Measurements from ENCODE around the gene METTL23.
A peak's percentile ranks its signal among the peaks of the same experiment; 100 is the strongest.

METTL23 gene

DNA sequence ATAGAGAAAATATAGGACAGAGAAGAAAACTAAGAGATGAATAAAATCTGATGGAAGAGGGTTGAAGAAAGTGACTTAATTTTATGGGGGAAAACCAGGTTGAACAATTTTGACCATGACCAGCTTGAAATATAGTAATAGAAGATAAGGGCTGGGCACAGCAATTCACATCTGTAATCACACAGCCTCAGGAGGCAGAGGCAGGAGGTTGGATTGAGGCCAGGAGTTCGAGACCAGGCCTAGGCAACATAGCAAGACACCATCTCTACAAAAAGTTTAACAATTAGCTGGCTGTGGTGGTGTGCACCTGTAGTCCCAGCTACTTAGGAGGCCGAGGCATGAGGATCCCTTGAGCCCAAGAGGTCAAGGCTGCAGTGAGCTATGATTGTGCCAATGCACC lies 24.6 kb upstream of the METTL23 start:
- TF ChIP-seq, protein P1, sequence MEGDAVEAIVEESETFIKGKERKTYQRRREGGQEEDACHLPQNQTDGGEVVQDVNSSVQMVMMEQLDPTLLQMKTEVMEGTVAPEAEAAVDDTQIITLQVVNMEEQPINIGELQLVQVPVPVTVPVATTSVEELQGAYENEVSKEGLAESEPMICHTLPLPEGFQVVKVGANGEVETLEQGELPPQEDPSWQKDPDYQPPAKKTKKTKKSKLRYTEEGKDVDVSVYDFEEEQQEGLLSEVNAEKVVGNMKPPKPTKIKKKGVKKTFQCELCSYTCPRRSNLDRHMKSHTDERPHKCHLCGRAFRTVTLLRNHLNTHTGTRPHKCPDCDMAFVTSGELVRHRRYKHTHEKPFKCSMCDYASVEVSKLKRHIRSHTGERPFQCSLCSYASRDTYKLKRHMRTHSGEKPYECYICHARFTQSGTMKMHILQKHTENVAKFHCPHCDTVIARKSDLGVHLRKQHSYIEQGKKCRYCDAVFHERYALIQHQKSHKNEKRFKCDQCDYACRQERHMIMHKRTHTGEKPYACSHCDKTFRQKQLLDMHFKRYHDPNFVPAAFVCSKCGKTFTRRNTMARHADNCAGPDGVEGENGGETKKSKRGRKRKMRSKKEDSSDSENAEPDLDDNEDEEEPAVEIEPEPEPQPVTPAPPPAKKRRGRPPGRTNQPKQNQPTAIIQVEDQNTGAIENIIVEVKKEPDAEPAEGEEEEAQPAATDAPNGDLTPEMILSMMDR (conservative IDR thresholded peaks at IDR 0.05; ENCODE audit: low read length): no peak
- DNase-seq (ENCODE audit: low read depth): no peak
- no peak overlapping the region for H3K4me3 ChIP-seq (ENCODE audit: low read length)

DNA sequence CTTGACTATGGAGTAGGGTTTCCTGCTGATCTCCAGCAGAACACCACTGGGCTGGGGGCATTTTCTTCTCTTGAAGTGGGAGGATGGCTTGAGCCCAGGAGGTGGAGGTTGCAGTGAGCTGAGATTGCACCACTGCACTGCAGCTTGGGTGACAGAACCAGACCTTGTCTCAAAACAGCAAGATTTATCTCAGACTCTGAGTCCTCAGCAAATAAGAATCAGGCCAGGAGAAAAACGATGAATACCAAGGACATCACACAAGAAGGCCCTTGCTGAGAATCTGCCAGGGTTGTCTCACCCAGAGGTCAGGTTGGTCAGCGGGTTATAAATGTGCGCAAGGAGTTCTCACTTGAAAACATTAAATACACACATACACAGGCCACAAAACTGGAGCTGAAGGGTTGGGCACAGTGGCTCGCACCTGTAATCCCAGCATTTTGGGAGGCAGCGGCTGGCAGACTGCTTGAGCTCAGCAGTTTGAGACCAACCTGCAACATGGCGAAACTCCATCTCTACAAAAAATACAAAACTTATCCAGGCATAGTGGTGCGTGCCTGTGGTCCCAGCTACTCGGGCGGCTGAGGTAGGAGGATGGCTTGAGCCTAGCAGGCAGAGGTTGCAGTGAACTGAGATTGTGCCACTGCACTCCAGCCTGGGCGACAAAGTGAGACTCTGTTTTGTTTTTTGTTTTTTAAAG lies 23.6 kb upstream of the METTL23 start:
- TF ChIP-seq, protein P1 (conservative IDR thresholded peaks at IDR 0.05; ENCODE audit: low read length): no peak
- DNase-seq (ENCODE audit: low read depth): no peak

DNA sequence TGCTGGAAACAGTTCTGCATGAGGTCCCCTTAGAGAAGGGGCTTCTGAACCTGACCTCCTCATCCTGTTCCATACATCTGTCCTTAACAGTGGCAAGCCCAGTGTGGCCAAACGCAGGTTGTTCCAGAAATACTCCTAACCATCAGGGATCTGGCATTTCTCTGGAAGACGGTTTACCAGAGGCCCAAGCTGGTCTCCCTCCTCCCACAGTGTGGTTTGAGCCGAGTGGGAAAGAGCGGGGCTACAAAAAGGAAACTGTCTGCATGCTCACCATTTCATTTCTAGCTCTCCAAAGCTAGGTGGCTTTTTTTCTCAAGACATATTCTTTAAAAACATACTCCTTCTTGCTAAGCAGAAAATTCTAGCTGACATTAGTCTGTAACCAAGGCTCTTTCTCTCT lies 21.8 kb upstream of the METTL23 start:
- no peak overlapping the region for H3K4me3 ChIP-seq (ENCODE audit: low read length)
- no peak for DNase-seq (ENCODE audit: low read depth)
- TF ChIP-seq, protein P1 (conservative IDR thresholded peaks at IDR 0.05; ENCODE audit: low read length): no peak

More for the DNA sequence above, 23.6 kb upstream of the METTL23 start:
- no peak overlapping the region for H3K4me3 ChIP-seq (ENCODE audit: low read length)

DNA sequence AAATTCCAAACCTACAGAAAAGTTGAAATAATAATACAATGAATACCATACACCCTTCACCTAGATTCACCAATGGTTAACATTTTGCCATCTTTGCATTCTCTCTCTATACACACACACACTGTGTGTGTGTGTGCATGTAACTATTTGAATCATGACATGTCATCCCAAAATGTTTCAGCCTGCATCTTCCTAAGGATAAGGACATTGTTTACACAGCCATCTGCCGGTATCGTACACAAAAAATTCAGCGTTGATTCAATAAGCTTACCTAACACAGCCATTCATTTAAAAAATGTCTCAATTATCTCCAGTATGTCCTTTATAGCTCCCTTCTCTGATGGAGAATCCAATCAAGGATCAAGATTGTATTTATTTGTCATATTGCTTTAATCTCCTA lies 19.8 kb upstream of the METTL23 start:
- TF ChIP-seq, protein P1 (conservative IDR thresholded peaks at IDR 0.05; ENCODE audit: low read length): no peak
- H3K4me3 ChIP-seq (ENCODE audit: low read length): no peak overlapping the region
- DNase-seq (ENCODE audit: low read depth): no peak

DNA sequence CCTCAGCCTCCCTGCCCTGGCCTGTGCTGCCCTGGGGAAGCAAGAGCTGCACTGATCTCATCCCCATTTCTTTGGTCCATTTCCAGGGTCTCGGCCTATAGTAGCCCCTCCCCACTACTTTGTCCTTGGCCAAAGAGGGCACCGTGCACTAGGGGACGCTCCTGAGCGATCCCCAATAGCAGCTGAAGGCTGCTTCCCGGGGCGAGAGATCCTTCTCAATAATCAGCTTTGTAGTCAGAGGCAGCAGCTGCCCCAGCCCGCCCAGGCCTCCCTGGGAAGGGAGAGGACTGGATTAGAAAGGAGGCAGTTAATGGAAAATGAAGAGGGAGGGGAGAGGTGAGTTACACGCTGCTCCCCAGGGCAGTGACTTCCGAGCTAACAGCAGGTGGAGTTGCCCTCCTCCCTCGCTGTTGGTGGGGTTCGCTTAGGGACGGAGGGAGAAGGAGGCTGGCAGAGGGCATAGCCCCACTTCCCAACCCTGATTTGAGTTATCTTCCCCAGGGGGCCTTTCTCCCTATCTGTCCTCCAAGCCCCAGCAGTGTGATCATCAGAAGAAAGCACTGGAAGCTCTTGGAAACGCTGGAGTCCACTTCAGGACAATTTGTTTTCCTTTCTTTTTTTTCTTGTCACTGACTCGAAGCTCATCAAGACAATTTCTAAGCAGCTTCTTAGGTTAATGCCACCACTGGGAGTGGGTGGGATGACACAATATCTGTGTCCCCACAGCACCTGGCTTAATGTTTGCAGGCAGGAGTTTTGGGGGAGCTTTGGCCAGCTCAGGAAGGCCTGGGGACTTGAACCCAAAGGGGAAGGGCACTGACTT lies 18.4 kb upstream of the METTL23 start:
- TF ChIP-seq, protein P1 (conservative IDR thresholded peaks at IDR 0.05; ENCODE audit: low read length): peak; percentile 28
- H3K4me3 ChIP-seq (ENCODE audit: low read length): peak overlapping the region; percentile 91
- no peak for DNase-seq (ENCODE audit: low read depth)

DNA sequence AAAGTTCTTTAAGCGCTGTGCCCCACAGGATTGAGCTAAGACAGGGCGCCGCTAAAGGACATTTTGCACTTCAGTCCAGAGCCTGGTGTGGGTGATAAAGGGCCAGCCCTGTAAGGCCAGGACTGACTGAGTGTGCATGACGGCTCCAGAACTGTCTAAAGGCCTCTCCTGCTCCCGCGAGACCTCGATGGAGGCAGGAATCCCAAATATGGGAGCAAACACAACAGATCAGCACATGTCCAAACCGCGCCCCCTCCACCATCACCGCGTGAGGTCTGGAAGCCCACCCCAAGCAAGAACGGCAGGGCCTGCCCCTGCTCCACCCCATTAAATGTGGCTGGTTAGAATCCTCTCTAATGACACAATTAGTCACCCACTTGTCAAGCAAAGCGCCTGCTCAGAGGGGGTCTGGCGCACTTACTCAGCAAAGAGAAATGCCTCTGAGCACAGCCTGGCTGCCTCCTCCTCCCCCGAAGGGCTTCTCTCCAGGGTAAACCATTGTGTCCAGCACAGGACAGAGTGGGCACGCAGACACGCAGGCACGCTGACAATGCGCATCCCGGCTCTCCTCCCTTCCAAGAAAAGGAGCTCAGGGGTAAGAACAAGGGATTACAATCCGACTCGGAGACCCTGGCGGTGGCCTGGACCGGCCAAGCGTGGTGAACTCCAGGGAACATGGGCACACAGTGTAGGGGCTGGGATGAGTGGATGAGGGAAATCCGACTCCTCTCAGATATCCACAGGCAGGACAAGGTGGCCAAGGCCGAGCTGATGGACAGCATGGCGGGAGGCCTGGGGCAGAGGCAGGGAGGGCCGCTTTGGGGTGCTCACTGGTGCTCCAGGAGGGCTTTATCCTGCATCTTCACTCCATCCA lies 17.3 kb upstream of the METTL23 start:
- TF ChIP-seq, protein P1 (conservative IDR thresholded peaks at IDR 0.05; ENCODE audit: low read length): 0 out of 2 replicates have a peak, but pooled peaks have one; percentile 1
- peak overlapping the region; percentile 91 for H3K4me3 ChIP-seq (ENCODE audit: low read length)
- peak; percentile 99 for DNase-seq (ENCODE audit: low read depth)

DNA sequence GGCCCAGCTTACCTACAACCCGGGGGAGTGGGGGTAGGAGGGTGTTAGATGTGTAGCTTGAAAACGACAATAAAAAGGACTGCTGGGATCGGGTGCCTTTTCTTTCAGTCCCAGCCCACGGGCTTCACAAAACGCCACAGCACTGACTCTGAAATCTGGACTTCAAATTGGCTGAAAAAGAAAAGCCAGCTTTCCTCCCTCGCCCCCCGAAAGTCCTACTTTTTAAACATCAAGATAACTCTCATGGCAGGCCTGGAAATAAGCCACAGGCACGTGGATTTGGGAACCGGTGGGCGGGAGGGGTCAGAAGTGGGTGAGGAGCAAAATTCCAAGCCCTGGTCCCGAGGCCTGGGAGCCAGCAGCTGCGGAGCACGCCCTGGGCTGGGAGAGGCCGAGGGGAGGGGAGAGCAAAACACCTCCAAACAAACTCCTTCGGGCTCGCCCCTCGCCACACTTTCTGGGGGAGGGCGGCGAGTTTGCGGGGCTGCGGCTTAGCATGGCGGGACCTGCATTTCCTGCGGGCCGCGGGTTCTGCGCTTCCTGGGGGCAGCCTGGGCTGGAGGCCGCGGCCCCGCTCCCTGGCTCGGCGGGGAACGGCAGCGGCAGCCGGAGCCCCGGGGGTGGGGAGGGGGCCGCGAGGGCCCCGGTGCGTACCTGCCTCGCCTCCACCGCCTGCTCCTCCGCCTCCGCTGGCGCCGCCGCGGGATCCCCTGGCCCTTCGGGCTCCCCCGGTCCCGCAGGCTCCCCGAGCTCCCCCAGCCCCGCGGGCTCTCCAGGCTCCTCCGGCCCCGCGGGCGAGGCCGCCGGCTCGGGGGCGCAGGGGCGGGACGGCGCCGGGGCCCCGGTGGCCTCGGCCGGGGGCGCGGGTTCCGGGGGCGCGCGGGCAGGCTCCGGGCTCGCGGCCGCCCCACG lies 16.4 kb upstream of the METTL23 start:
- DNase-seq (ENCODE audit: low read depth): peak; percentile 40
- H3K4me3 ChIP-seq (ENCODE audit: low read length): peak overlapping the region; percentile 91

All from AG10803 (cell line).